Sigmoid colon (tissue), 7 donors: ENCODE data around the gene HSPA8. TPM values are rescaled to one million over a fixed set of nuclear protein-coding genes. Genes with fewer than 3 reads are reported as not detected.

ENCODE experiments used
- DNase-seq: peaks from one replicate; pipeline ENCODE4 v3.0.0-alpha.2; 2019
- H3K27ac ChIP-seq, 4 donors: fragments of 200-600 bp; sonication (generic); one replicate each; pipeline ENCODE4 v1.5.1; 2016 to 2019; ENCODE audit warnings: mild to moderate bottlenecking in 1 of 4
- H3K27me3 ChIP-seq, 3 donors: fragments of 200-600 bp; sonication (generic); one replicate each; pipeline ENCODE4 v1.5.1; 2019; ENCODE audit warnings: mild to moderate bottlenecking in 1 of 3
- H3K36me3 ChIP-seq, 4 donors: fragments of 200-600 bp; sonication (generic); one replicate each; pipeline ENCODE4 v1.5.1; 2016 to 2019
- H3K4me1 ChIP-seq, 4 donors: fragments of 200-600 bp; sonication (generic); one replicate each; pipeline ENCODE4 v1.5.1; 2017 to 2019
- H3K4me3 ChIP-seq, 4 donors: fragments of 200-600 bp; sonication (generic); one replicate each; pipeline ENCODE4 v1.5.1; 2017 to 2019; ENCODE audit warnings: mild to moderate bottlenecking in 2 of 4, moderate library complexity in 1 of 4
- H3K9me3 ChIP-seq, 4 donors: fragments of 200-600 bp in 3 of 4; sonication (generic) in 3 of 4; one replicate each; pipeline versions ENCODE4 v1.5.1 to v1.6.1; 2013 to 2019
- CTCF ChIP-seq, 4 experiments: fragments of 450-650 bp in 3 of 4; fragments of 200-600 bp in 1 of 4; IDR thresholded peaks; one replicate each; pipeline ENCODE4 v1.5.1; 2016 to 2019; ENCODE audit warnings: antibody characterized with exemption in 4 of 4, mild to moderate bottlenecking in 3 of 4, moderate library complexity in 2 of 4
- EP300 ChIP-seq, 4 donors: sonication (generic); formaldehyde crosslinking; IDR thresholded peaks; one replicate each; pipeline ENCODE4 v1.6.1; 2017; ENCODE audit warnings: antibody characterized with exemption in 4 of 4
- POLR2A ChIP-seq, 2 donors: fragments of 450-650 bp; IDR thresholded peaks; one replicate each; pipeline ENCODE4 v1.6.1; 2016; ENCODE audit warnings: antibody characterized with exemption in 2 of 2, mild to moderate bottlenecking in 2 of 2, moderate library complexity in 2 of 2
- POLR2AphosphoS5 ChIP-seq, 4 donors: sonication (generic); formaldehyde crosslinking; IDR thresholded peaks; one replicate each; pipeline ENCODE4 v1.6.1; 2017; ENCODE audit warnings: antibody characterized with exemption in 4 of 4
- WGBS, 2 donors: extraction: QIAGEN DNeasy Blood & Tissue Kit; methylation state at CpG; one replicate each; pipeline ENCODE4 v1.1.7; 2013; 5-methylcytosine and 5-hydroxymethylcytosine counted together
- intact Hi-C: fragments of 100-400 bp; cut with DNase I; formaldehyde crosslinking; loops from one replicate; pipeline ENCODE4 v1.15.1; 2023
- polyA plus RNA-seq, 3 donors: library from polyadenylated mRNA; stranded (reverse); fragments of 200-250 nt; gene quantifications; one replicate each; pipeline ENCODE4 v1.2.3, GENCODE V29; 2013
- total RNA-seq, 4 donors: library from RNA; depleted of rRNA; stranded (reverse); fragments of >200 nt; gene quantifications; one replicate each; pipeline ENCODE4 v1.1.0, GENCODE V29; 2016
- donor health status: healthy with polysubstance abuse.
- donor health status: Bipolar disorder and iron deficiency.
- donor health status: healthy.

The HSPA8 gene
- total RNA-seq (100 to 1,000 TPM; 576 to 731 (median 702) TPM), polyA plus RNA-seq (100 to 1,000 TPM; 300 to 563 (median 354) TPM)

GRCh38 chr11:123061403-123062157, at the start of gene HSPA8:
Gene HSPA8 (minus strand): TSS chr11:123062136. CDS start chr11:123061324, 812 bp downstream.
- WGBS, 2 donors, result 0% methylated on average over 45 of the region's 45 CpGs
- peak; percentile 90 for DNase-seq
- Histone ChIP-seq H3K27me3 (no peaks in the 10 kb centered on the region), H3K4me3 (peak within 1 kb of the TSS; percentile 72 to 95 (median 88)), H3K9me3 (no peaks in the 10 kb centered on the region), H3K36me3 (peaks cover 27 to 43% (median 41%) of the 10 kb centered on the region in 4 donors), H3K4me1 (peaks cover 0 to 78% (median 65%) of the 10 kb centered on the region in 4 donors), H3K27ac (peak within 1 kb of the TSS; percentile 98 to 100 (median 99))
- TF ChIP-seq POLR2A (IDR thresholded peaks at IDR 0.05), result peak; percentile 96
- peak; percentile 96 to 99 (median 98) for TF ChIP-seq POLR2AphosphoS5 (IDR thresholded peaks at IDR 0.05)
- TF ChIP-seq CTCF (IDR thresholded peaks at IDR 0.05), result no peak
- no peak for TF ChIP-seq EP300 (IDR thresholded peaks at IDR 0.05)
- intact Hi-C loops, result loop anchor here (5.0 to 10.0 kb wide), 2 partner anchors 41 to 407 kb away; partner anchors contain the start of gene UBASH3B

GRCh38 chr11:123111465-123111864, 49.5 kb upstream of the HSPA8 start:
- H3K36me3 ChIP-seq, result no peaks in the 10 kb centered on the region

GRCh38 chr11:123110397-123110796, 48.5 kb upstream of the HSPA8 start:
- 76 to 80% methylated on average over 8 of the region's 8 CpGs for WGBS, 2 donors
- Histone ChIP-seq H3K9me3 (no peaks in the 10 kb centered on the region), H3K27me3 (no peaks in the 10 kb centered on the region), H3K4me3 (no peak overlapping the region), H3K36me3 (no peaks in the 10 kb centered on the region), H3K4me1 (peaks cover 0 to 44% (median 34%) of the 10 kb centered on the region in 4 donors), H3K27ac (peak overlapping the region in 2 of 4 donors; percentile 47 to 59)
- TF ChIP-seq CTCF (IDR thresholded peaks at IDR 0.05) (no peak), POLR2AphosphoS5 (IDR thresholded peaks at IDR 0.05) (no peak), EP300 (IDR thresholded peaks at IDR 0.05) (no peak), POLR2A (IDR thresholded peaks at IDR 0.05) (no peak)
- no peak for DNase-seq
- intact Hi-C loops, result loop anchor here (2.0 kb wide), 1 partner anchor 62 kb away; no protein-coding TSS in a partner anchor

More at GRCh38 chr11:123111465-123111864, 49.5 kb upstream of the HSPA8 start:
- WGBS, 2 donors, result 61 to 68% methylated on average over 4 of the region's 4 CpGs
- H3K27me3 ChIP-seq, result no peaks in the 10 kb centered on the region
- no peak overlapping the region for H3K4me3 ChIP-seq
- peaks cover 0 to 33% (median 23%) of the 10 kb centered on the region in 4 donors for H3K4me1 ChIP-seq
- H3K27ac ChIP-seq, result peak overlapping the region; percentile 47 to 59 (median 54)
- DNase-seq, result no peak
- intact Hi-C loops, result loop anchor here (1.0 to 2.0 kb wide), 2 partner anchors 61 to 136 kb away; no protein-coding TSS in a partner anchor
- TF ChIP-seq CTCF (IDR thresholded peaks at IDR 0.05) (peak; percentile 62 to 75 (median 70)), EP300 (IDR thresholded peaks at IDR 0.05) (no peak)
- H3K9me3 ChIP-seq, result peaks cover 0 to 3% (median 0%) of the 10 kb centered on the region in 4 donors

GRCh38 chr11:123107945-123108495, 46.1 kb upstream of the HSPA8 start:
- Histone ChIP-seq H3K36me3 (no peaks in the 10 kb centered on the region), H3K27me3 (no peaks in the 10 kb centered on the region), H3K4me3 (no peak overlapping the region), H3K27ac (no peak overlapping the region), H3K4me1 (peaks cover 0 to 56% (median 52%) of the 10 kb centered on the region in 4 donors), H3K9me3 (no peaks in the 10 kb centered on the region)
- intact Hi-C loops, result loop anchor here (10.0 kb wide), 1 partner anchor 367 kb away; no protein-coding TSS in a partner anchor
- no peak for DNase-seq
- 74 to 79% methylated on average over 4 of the region's 4 CpGs for WGBS, 2 donors
- TF ChIP-seq POLR2A (IDR thresholded peaks at IDR 0.05) (no peak), POLR2AphosphoS5 (IDR thresholded peaks at IDR 0.05) (no peak), EP300 (IDR thresholded peaks at IDR 0.05) (no peak), CTCF (IDR thresholded peaks at IDR 0.05) (no peak)
